PC-3 (cell line): ENCODE results near the gene CHCHD10. TPM values are rescaled to one million over a fixed set of nuclear protein-coding genes. Genes with fewer than 3 reads are reported as not detected.

Source experiments
- ATAC-seq: fragments of 200-7000 bp; cut with Tn5 transposase; 2 replicates; pipeline ENCODE4 v1.9.1; 2020; ENCODE audit warnings: mild to moderate bottlenecking, moderate library complexity
- BruUV-seq: library from RNA; stranded (reverse); fragments of 400-500 nt; replicated peaks from 2 replicates; lab custom pipeline; 2021; lab: Mats Ljungman, UMichigan
- CTCF ChIA-PET: fragments of 300-600 bp; sonication (Branson Sonifier 250); formaldehyde crosslinking; loops from one replicate; lab custom pipeline; 2022; ENCODE audit warnings: antibody characterized with exemption; lab: Charles Lee
- POLR2A ChIA-PET: fragments of 300-600 bp; sonication (Branson Sonifier 250); formaldehyde crosslinking; loops from one replicate; lab custom pipeline; 2022; ENCODE audit warnings: antibody characterized with exemption; ENCODE audit not compliant: unreplicated experiment; lab: Charles Lee
- DNase-seq: peaks from one replicate; pipeline ENCODE4 v3.0.0-alpha.2; 2015
- H2AFZ ChIP-seq: fragments of 300-600 bp; sonication (generic); 2 replicates; pipeline ENCODE4 v1.6.0; 2016; ENCODE audit warnings: antibody characterized with exemption, low read length
- H3F3A ChIP-seq: fragments of 300-600 bp; sonication (generic); one replicate; pipeline ENCODE4 v1.6.0; 2017; ENCODE audit warnings: antibody characterized with exemption, low read length, control low read depth, mild to moderate bottlenecking; ENCODE audit not compliant: unreplicated experiment
- H3K27ac ChIP-seq: fragments of 300-600 bp; sonication (generic); 2 replicates; pipeline ENCODE4 v1.5.1; 2016; ENCODE audit warnings: mild to moderate bottlenecking, low read length
- H3K27me3 ChIP-seq: fragments of 300-600 bp; sonication (generic); 2 replicates; pipeline ENCODE4 v1.6.1; 2016; ENCODE audit warnings: low read length, mixed read lengths
- H3K36me3 ChIP-seq: fragments of 300-600 bp; sonication (generic); 2 replicates; pipeline ENCODE4 v1.6.1; 2016; ENCODE audit warnings: low read depth, mixed run types, low read length, mixed read lengths
- H3K4me1 ChIP-seq: fragments of 300-600 bp; sonication (generic); 2 replicates; pipeline ENCODE4 v1.5.1; 2016; ENCODE audit warnings: low read length; ENCODE audit not compliant: insufficient read depth
- H3K4me2 ChIP-seq: fragments of 300-600 bp; sonication (generic); 2 replicates; pipeline ENCODE4 v1.6.0; 2016; ENCODE audit warnings: low read length
- H3K4me3 ChIP-seq: fragments of 300-600 bp; sonication (generic); 2 replicates; pipeline ENCODE4 v1.5.1; 2016; ENCODE audit warnings: mild to moderate bottlenecking, low read length, mixed read lengths
- H3K79me2 ChIP-seq: fragments of 300-600 bp; sonication (generic); 2 replicates; pipeline ENCODE4 v1.6.1; 2017; ENCODE audit warnings: low read length, mixed read lengths
- H3K9ac ChIP-seq: fragments of 300-600 bp; sonication (generic); 2 replicates; pipeline ENCODE4 v1.6.0; 2016; ENCODE audit warnings: mild to moderate bottlenecking, low read length
- H3K9me2 ChIP-seq: fragments of 300-600 bp; sonication (generic); replicated peaks from 2 replicates; pipeline ENCODE4 v1.6.1; 2016; ENCODE audit warnings: mixed run types, low read length, mixed read lengths
- H3K9me3 ChIP-seq: fragments of 300-600 bp; sonication (generic); 2 replicates; pipeline ENCODE4 v1.6.1; 2016; ENCODE audit warnings: low read length, mixed read lengths
- H4K20me1 ChIP-seq: fragments of 300-600 bp; sonication (generic); 2 replicates; pipeline ENCODE4 v1.6.1; 2016; ENCODE audit warnings: low read length, mixed read lengths
- CTCF ChIP-seq: fragments of 300-600 bp; sonication (generic); conservative IDR thresholded peaks from 2 replicates; pipeline ENCODE4 v1.5.1; 2017; ENCODE audit warnings: antibody characterized with exemption, low read depth, mild to moderate bottlenecking, low read length
- EZH2 ChIP-seq: fragments of 300-600 bp; sonication (generic); IDR thresholded peaks from one replicate; pipeline ENCODE4 v1.6.1; 2017; ENCODE audit warnings: antibody characterized with exemption, mild to moderate bottlenecking, low read length; ENCODE audit not compliant: unreplicated experiment
- EZH2phosphoT487 ChIP-seq: fragments of 300-600 bp; sonication (generic); IDR thresholded peaks from 2 replicates; pipeline ENCODE4 v1.6.1; 2018; ENCODE audit warnings: mild to moderate bottlenecking, antibody characterized with exemption, low read length, borderline replicate concordance
- intact Hi-C: fragments of 100-400 bp; cut with micrococcal nuclease; formaldehyde crosslinking; loops from 2 replicates; pipeline ENCODE4 v1.9.0; 2023
- total RNA-seq: library from RNA; depleted of rRNA; stranded (reverse); fragments of >200 nt; gene quantifications from 2 replicates; pipeline ENCODE4 v1.2.3, GENCODE V29; 2014

CHCHD10 gene
- total RNA-seq, 1 experiment from 2014 or later, result 98.1 TPM

- DNase-seq (no peak), ATAC-seq (no peak)
- Histone ChIP-seq H3K9ac (no peak overlapping the region), H3K4me1 (0 out of 2 replicates have a peak, but pooled peaks cover 3% of the 10 kb centered on the region), H3F3A (no peaks in the 10 kb centered on the region), H2AFZ (no peak overlapping the region), H3K79me2 (0 out of 2 replicates have a peak, but pooled peaks cover 4% of the 10 kb centered on the region), H3K9me2 (no peaks in the 10 kb centered on the region), H3K9me3 (no peaks in the 10 kb centered on the region), H3K4me3 (no peak overlapping the region), H4K20me1 (no peaks in the 10 kb centered on the region), H3K4me2 (no peak overlapping the region), H3K27me3 (no peaks in the 10 kb centered on the region), H3K36me3 (peaks cover 4% of the 10 kb centered on the region; the same call in 1 of the 2 replicates), H3K27ac (no peak overlapping the region)
- intact Hi-C loops, result no loop called here
- POLR2A ChIA-PET, result no interaction called here
- CTCF ChIA-PET, result no interaction called here
- no peak for TF ChIP-seq EZH2
- no peak for TF ChIP-seq EZH2phosphoT487
- TF ChIP-seq CTCF, result no peak
- BruUV-seq, result no TSS peak
Measured at GRCh38 chr22:23745791-23746190, 22.0 kb downstream of the CHCHD10 start.

- H3K9me3 ChIP-seq, result no peaks in the 10 kb centered on the region
- ATAC-seq (no peak), DNase-seq (no peak)
- no peaks in the 10 kb centered on the region for H3K79me2 ChIP-seq
- intact Hi-C loops, result no loop called here
- H3K27me3 ChIP-seq, result no peaks in the 10 kb centered on the region
- H3F3A ChIP-seq, result no peaks in the 10 kb centered on the region
- H3K9me2 ChIP-seq, result no peaks in the 10 kb centered on the region
- no peak overlapping the region for H3K9ac ChIP-seq
- H3K4me2 ChIP-seq, result no peak overlapping the region
- no peak overlapping the region for H3K4me3 ChIP-seq
- BruUV-seq, result no TSS peak
- no peaks in the 10 kb centered on the region for H4K20me1 ChIP-seq
- no peak for TF ChIP-seq EZH2
- TF ChIP-seq EZH2phosphoT487, result no peak
- TF ChIP-seq CTCF, result no peak
- H2AFZ ChIP-seq, result no peak overlapping the region
- no peaks in the 10 kb centered on the region for H3K4me1 ChIP-seq
- ChIA-PET POLR2A (no interaction called here), CTCF (no interaction called here)
- H3K27ac ChIP-seq, result no peak overlapping the region
- H3K36me3 ChIP-seq, result peaks cover 4% of the 10 kb centered on the region; the same call in 1 of the 2 replicates
Measured at GRCh38 chr22:23744485-23744884, 23.3 kb downstream of the CHCHD10 start.

- ChIA-PET CTCF (no interaction called here), POLR2A (no interaction called here)
- Histone ChIP-seq H3F3A (no peaks in the 10 kb centered on the region), H3K4me2 (no peak overlapping the region), H2AFZ (no peak overlapping the region), H3K4me3 (no peak overlapping the region), H3K9me3 (no peaks in the 10 kb centered on the region), H3K9me2 (no peaks in the 10 kb centered on the region), H3K27me3 (no peaks in the 10 kb centered on the region), H3K9ac (no peak overlapping the region), H3K4me1 (no peaks in the 10 kb centered on the region), H3K27ac (no peak overlapping the region), H3K36me3 (peaks cover 4% of the 10 kb centered on the region; the same call in 1 of the 2 replicates), H3K79me2 (no peaks in the 10 kb centered on the region), H4K20me1 (no peaks in the 10 kb centered on the region)
- TF ChIP-seq CTCF (no peak), EZH2phosphoT487 (no peak), EZH2 (no peak)
- ATAC-seq (no peak), DNase-seq (no peak)
- BruUV-seq, result no TSS peak
- intact Hi-C loops, result no loop called here
Measured at GRCh38 chr22:23744001-23744400, 23.8 kb downstream of the CHCHD10 start.
